KMS-11 (cell line): Measurements from ENCODE around the gene ZNRF3.

Experiments
- H2AFZ ChIP-seq: fragments of 200-600 bp; sonication (generic); 2 replicates; pipeline ENCODE4 v1.6.1; 2016; ENCODE audit warnings: antibody characterized with exemption, mixed run types, low read depth
- H3K27ac ChIP-seq: fragments of 200-600 bp; sonication (generic); 2 replicates; pipeline ENCODE4 v1.6.1; 2016; ENCODE audit warnings: mild to moderate bottlenecking, mixed run types
- H3K27me3 ChIP-seq: fragments of 200-600 bp; sonication (generic); 2 replicates; pipeline ENCODE4 v1.6.1; 2017; ENCODE audit warnings: mild to moderate bottlenecking, low read depth, mixed run types, moderate library complexity; ENCODE audit not compliant: insufficient read depth
- H3K36me3 ChIP-seq: fragments of 200-600 bp; sonication (generic); 2 replicates; pipeline ENCODE4 v1.6.1; 2017; ENCODE audit warnings: mild to moderate bottlenecking, mixed run types; ENCODE audit not compliant: insufficient read depth
- H3K4me1 ChIP-seq: fragments of 200-600 bp; sonication (generic); 2 replicates; pipeline ENCODE4 v1.6.1; 2016; ENCODE audit warnings: mild to moderate bottlenecking, low read depth, mixed run types; ENCODE audit not compliant: poor library complexity, severe bottlenecking
- H3K4me2 ChIP-seq: fragments of 200-600 bp; sonication (generic); 2 replicates; pipeline ENCODE4 v1.7.0; 2016; ENCODE audit warnings: mild to moderate bottlenecking, mixed run types
- H3K4me3 ChIP-seq: fragments of 200-600 bp; sonication (generic); IDR thresholded peaks from 2 replicates; pipeline ENCODE4 v1.6.1; 2017; ENCODE audit warnings: low read depth, low read length, mixed read lengths; ENCODE audit not compliant: insufficient read depth
- H3K79me2 ChIP-seq: fragments of 200-600 bp; sonication (generic); 2 replicates; pipeline ENCODE4 v1.6.1; 2016; ENCODE audit warnings: low read depth, mixed run types; ENCODE audit not compliant: insufficient read depth
- H3K9ac ChIP-seq: fragments of 200-600 bp; sonication (generic); 2 replicates; pipeline ENCODE4 v1.6.1; 2016; ENCODE audit warnings: mild to moderate bottlenecking, mixed run types
- H4K20me1 ChIP-seq: fragments of 200-600 bp; sonication (generic); 2 replicates; pipeline ENCODE4 v1.6.1; 2016; ENCODE audit warnings: mild to moderate bottlenecking, mixed run types; ENCODE audit not compliant: insufficient read depth
- CTCF ChIP-seq: fragments of 200-600 bp; sonication (generic); conservative IDR thresholded peaks from 2 replicates; pipeline ENCODE4 v1.6.1; 2017; ENCODE audit warnings: low read depth, mild to moderate bottlenecking, antibody characterized with exemption, low read length, moderate library complexity, mixed read lengths

ZNRF3 gene

GRCh38 chr22:28999919-29000556 lies 116.7 kb downstream of the ZNRF3 start:
- Histone ChIP-seq H3K4me2 (no peak overlapping the region), H3K79me2 (no peaks in the 10 kb centered on the region), H3K36me3 (no peaks in the 10 kb centered on the region), H4K20me1 (no peaks in the 10 kb centered on the region), H2AFZ (no peak overlapping the region), H3K4me3 (no peak overlapping the region), H3K27ac (no peak overlapping the region), H3K27me3 (no peaks in the 10 kb centered on the region), H3K4me1 (no peaks in the 10 kb centered on the region), H3K9ac (no peak overlapping the region)
- no peak for TF ChIP-seq CTCF

GRCh38 chr22:29000641-29001040 lies 117.3 kb downstream of the ZNRF3 start:
- no peaks in the 10 kb centered on the region for H3K79me2 ChIP-seq
- no peaks in the 10 kb centered on the region for H4K20me1 ChIP-seq
- no peak overlapping the region for H3K27ac ChIP-seq
- no peaks in the 10 kb centered on the region for H3K36me3 ChIP-seq
- no peaks in the 10 kb centered on the region for H3K4me1 ChIP-seq
- no peak overlapping the region for H3K4me3 ChIP-seq
- TF ChIP-seq CTCF: no peak
- no peaks in the 10 kb centered on the region for H3K27me3 ChIP-seq
- H3K4me2 ChIP-seq: no peak overlapping the region
- no peak overlapping the region for H2AFZ ChIP-seq
- no peak overlapping the region for H3K9ac ChIP-seq

- Histone ChIP-seq H3K9ac (no peak overlapping the region), H3K27me3 (no peaks in the 10 kb centered on the region), H3K27ac (no peak overlapping the region), H3K79me2 (no peaks in the 10 kb centered on the region), H4K20me1 (no peaks in the 10 kb centered on the region), H3K4me1 (no peaks in the 10 kb centered on the region), H3K4me3 (no peak overlapping the region), H3K4me2 (no peak overlapping the region), H2AFZ (no peak overlapping the region), H3K36me3 (no peaks in the 10 kb centered on the region)
- TF ChIP-seq CTCF: no peak
Measured at GRCh38 chr22:29002603-29003002, 119.2 kb downstream of the ZNRF3 start.

- Histone ChIP-seq H3K27me3 (no peaks in the 10 kb centered on the region), H3K27ac (no peak overlapping the region), H3K4me2 (no peak overlapping the region), H2AFZ (no peak overlapping the region), H4K20me1 (no peaks in the 10 kb centered on the region), H3K79me2 (no peaks in the 10 kb centered on the region), H3K36me3 (no peaks in the 10 kb centered on the region), H3K4me1 (no peaks in the 10 kb centered on the region), H3K4me3 (no peak overlapping the region), H3K9ac (no peak overlapping the region)
- TF ChIP-seq CTCF: no peak
Measured at GRCh38 chr22:29003552-29003951, 120.2 kb downstream of the ZNRF3 start.
